Nephron progenitor cell (in vitro differentiated cells): ENCODE measurements around the gene ABCA2.

ENCODE experiments used
- DNase-seq: peaks from one replicate; pipeline ENCODE4 v3.0.0; 2021
- H3K27ac Mint-ChIP-seq: 2 replicates; pipeline ENCODE4 v1.8.0; 2021; ENCODE audit warnings: mild to moderate bottlenecking, moderate library complexity, mixed read lengths
- H3K27me3 Mint-ChIP-seq: 2 replicates; pipeline ENCODE4 v1.8.0; 2021; ENCODE audit warnings: mild to moderate bottlenecking, low read depth, mixed read lengths; ENCODE audit not compliant: poor library complexity
- H3K36me3 Mint-ChIP-seq: 2 replicates; pipeline ENCODE4 v1.8.0; 2021; ENCODE audit warnings: low read depth, mixed read lengths
- H3K4me1 Mint-ChIP-seq: 2 replicates; pipeline ENCODE4 v1.8.0; 2021; ENCODE audit warnings: mixed read lengths
- H3K4me3 Mint-ChIP-seq: 2 replicates; pipeline ENCODE4 v1.8.0; 2021; ENCODE audit warnings: mild to moderate bottlenecking, moderate library complexity, mixed read lengths
- H3K9me3 Mint-ChIP-seq: 2 replicates; pipeline ENCODE4 v1.8.0; 2021; ENCODE audit warnings: mild to moderate bottlenecking, moderate library complexity, mixed read lengths
- TF ChIP-seq, protein P1 (sequence below): fragments of 200-600 bp; sonication (generic); IDR thresholded peaks from 2 replicates; pipeline ENCODE4 v1.5.0; 2021; ENCODE audit warnings: antibody characterized with exemption

The ABCA2 gene

DNA sequence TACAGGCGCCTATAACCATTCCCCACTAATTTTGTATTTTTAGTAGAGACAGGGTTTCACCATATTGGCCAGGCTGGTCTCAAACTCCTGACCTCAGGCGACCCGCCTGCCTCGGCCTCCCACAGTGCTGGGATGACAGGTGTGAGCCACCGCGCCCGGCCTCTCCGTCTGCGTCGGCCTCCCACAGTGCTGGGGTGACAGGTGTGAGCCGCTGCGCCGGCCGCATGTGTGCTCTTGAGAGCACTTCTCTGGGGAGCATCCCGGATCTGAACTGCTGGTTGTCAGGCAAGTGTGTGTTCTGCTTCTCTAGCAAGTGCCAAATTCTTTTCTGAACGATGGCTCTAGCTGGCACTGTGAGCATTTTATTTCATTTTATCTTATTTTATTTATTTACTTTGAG lies 29.5 kb upstream of the ABCA2 start:
- H3K4me3 Mint-ChIP-seq = no peak overlapping the region
- peaks cover 87% of the 10 kb centered on the region for H3K27me3 Mint-ChIP-seq
- TF ChIP-seq, protein P1, sequence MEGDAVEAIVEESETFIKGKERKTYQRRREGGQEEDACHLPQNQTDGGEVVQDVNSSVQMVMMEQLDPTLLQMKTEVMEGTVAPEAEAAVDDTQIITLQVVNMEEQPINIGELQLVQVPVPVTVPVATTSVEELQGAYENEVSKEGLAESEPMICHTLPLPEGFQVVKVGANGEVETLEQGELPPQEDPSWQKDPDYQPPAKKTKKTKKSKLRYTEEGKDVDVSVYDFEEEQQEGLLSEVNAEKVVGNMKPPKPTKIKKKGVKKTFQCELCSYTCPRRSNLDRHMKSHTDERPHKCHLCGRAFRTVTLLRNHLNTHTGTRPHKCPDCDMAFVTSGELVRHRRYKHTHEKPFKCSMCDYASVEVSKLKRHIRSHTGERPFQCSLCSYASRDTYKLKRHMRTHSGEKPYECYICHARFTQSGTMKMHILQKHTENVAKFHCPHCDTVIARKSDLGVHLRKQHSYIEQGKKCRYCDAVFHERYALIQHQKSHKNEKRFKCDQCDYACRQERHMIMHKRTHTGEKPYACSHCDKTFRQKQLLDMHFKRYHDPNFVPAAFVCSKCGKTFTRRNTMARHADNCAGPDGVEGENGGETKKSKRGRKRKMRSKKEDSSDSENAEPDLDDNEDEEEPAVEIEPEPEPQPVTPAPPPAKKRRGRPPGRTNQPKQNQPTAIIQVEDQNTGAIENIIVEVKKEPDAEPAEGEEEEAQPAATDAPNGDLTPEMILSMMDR = no peak
- H3K27ac Mint-ChIP-seq = no peak overlapping the region
- no peaks in the 10 kb centered on the region for H3K4me1 Mint-ChIP-seq
- no peak for DNase-seq
- H3K36me3 Mint-ChIP-seq = no peaks in the 10 kb centered on the region
- no peaks in the 10 kb centered on the region for H3K9me3 Mint-ChIP-seq

DNA sequence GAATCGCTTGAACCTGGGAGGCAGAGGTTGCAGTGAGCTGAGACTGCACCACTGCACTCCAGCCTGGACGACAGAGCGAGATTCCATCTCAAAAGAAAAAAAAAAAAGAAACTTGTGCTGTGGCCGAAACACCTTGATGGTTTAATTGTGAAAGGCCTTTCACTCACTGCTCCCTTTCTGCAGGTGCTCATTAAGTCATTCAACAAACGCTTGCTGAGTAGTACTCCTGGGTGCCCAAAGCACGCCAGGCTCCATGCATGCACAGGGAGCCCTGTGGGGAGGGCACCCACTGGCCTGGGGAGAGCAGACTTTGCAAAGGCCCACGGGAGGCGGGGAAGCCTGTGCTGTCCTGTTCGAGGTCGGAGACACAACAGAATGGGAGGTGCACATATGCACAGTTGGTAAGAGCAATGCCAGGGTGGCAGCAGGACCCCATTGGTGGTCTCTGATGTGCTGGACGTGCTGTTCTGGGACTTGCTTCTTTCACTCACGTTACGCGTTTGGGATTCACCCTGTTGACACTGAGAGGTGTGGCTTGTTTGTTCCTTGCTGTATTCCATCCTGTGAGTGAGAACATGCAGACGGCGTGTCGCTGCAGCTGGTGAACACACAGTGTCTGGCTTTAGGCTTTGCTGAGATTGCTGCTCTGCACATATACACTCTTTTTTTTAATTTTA lies 28.8 kb upstream of the ABCA2 start:
- Mint-ChIP-seq H3K4me1 (no peaks in the 10 kb centered on the region), H3K9me3 (no peaks in the 10 kb centered on the region), H3K27ac (no peak overlapping the region), H3K27me3 (peaks cover 89% of the 10 kb centered on the region), H3K36me3 (no peaks in the 10 kb centered on the region), H3K4me3 (no peak overlapping the region)
- DNase-seq = no peak
- TF ChIP-seq, protein P1 = no peak

GRCh38 chr9:137055385-137056364 lies 27.6 kb upstream of the ABCA2 start:
- H3K4me1 Mint-ChIP-seq = no peaks in the 10 kb centered on the region
- H3K4me3 Mint-ChIP-seq = no peak overlapping the region
- no peaks in the 10 kb centered on the region for H3K36me3 Mint-ChIP-seq
- DNase-seq = no peak
- TF ChIP-seq, protein P1 = no peak
- peaks cover 89% of the 10 kb centered on the region for H3K27me3 Mint-ChIP-seq
- no peak overlapping the region for H3K27ac Mint-ChIP-seq
- no peaks in the 10 kb centered on the region for H3K9me3 Mint-ChIP-seq

DNA sequence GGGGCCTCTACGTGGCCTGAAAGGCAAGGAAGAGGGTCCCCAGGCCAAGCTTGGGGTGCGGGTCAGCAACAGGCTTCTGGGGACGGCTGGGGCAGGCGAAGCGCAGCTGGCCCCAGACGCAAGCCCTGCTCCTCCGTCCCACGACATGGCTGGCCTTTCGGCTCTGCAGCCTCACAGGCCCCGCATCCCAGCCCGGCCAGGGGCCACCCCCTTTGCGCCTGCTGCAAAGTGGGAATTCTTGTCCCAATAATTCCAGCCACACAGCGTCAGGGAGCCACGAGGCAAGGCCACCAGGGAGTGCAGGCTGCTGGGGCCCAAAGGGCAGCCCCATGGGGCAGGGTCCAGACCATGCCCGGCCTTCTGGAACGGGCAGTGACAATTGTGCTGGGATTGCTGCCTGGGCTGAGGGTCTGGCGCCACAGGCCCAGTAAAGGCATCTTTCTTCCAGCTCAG lies 26.9 kb upstream of the ABCA2 start:
- DNase-seq = no peak
- H3K9me3 Mint-ChIP-seq = no peaks in the 10 kb centered on the region
- peaks cover 90% of the 10 kb centered on the region for H3K27me3 Mint-ChIP-seq
- TF ChIP-seq, protein P1 = no peak
- no peaks in the 10 kb centered on the region for H3K4me1 Mint-ChIP-seq
- H3K4me3 Mint-ChIP-seq = no peak overlapping the region
- no peaks in the 10 kb centered on the region for H3K36me3 Mint-ChIP-seq
- no peak overlapping the region for H3K27ac Mint-ChIP-seq

- Mint-ChIP-seq H3K27me3 (peaks cover 94% of the 10 kb centered on the region), H3K27ac (no peak within 1 kb of the TSS), H3K36me3 (no peaks in the 10 kb centered on the region), H3K4me3 (no peak within 1 kb of the TSS), H3K4me1 (no peaks in the 10 kb centered on the region), H3K9me3 (no peaks in the 10 kb centered on the region)
- peak; percentile 51 for DNase-seq
- TF ChIP-seq, protein P1 = no peak
These were observed 26.2 kb upstream of the ABCA2 start, which contains the start of gene ENTPD2 for GRCh38 chr9:137053944-137054931. Gene ENTPD2, minus strand, starts transcription at chr9:137054061. Its CDS starts 64 bp downstream, at chr9:137053997.
